AG10803 (cell line): ENCODE data around the gene OR6C68.

Source experiments
- DNase-seq: peaks from one replicate; pipeline ENCODE4 v3.0.0; 2010; ENCODE audit warnings: low read depth
- H3K4me3 ChIP-seq: 2 replicates; pipeline ENCODE4 v1.5.1; 2011; ENCODE audit warnings: mild to moderate bottlenecking, low read length, control low read depth
- CTCF ChIP-seq: conservative IDR thresholded peaks from 2 replicates; pipeline ENCODE4 v1.5.1; 2011; ENCODE audit warnings: mild to moderate bottlenecking, low read length, control low read depth, inconsistent platforms

The OR6C68 gene

GRCh38 chr12:55515696-55516095 is 23.5 kb downstream of the OR6C68 start:
- no peak for TF ChIP-seq CTCF
- no peak for DNase-seq
- no peak overlapping the region for H3K4me3 ChIP-seq

- TF ChIP-seq CTCF: no peak
- DNase-seq: no peak
- no peak overlapping the region for H3K4me3 ChIP-seq
Observed at GRCh38 chr12:55516391-55516790, 24.2 kb downstream of the OR6C68 start.
